Ecto neural progenitor cell (in vitro differentiated cells): ENCODE measurements around the gene B3GLCT.

ENCODE experiments used
- DNase-seq: peaks from one replicate; pipeline ENCODE4 v3.0.0-alpha.2; 2018; ENCODE audit warnings: low spot score

Gene B3GLCT

GRCh38 chr13:31350560-31350959 lies 150.8 kb downstream of the B3GLCT start:
- DNase-seq: no peak

GRCh38 chr13:31351376-31351775 lies 151.6 kb downstream of the B3GLCT start:
- DNase-seq: no peak

- no peak for DNase-seq
Observed at GRCh38 chr13:31352467-31352866, 152.7 kb downstream of the B3GLCT start.

- no peak for DNase-seq
Observed at GRCh38 chr13:31355001-31355400, 155.2 kb downstream of the B3GLCT start.

- no peak for DNase-seq
Observed at GRCh38 chr13:31356991-31357390, 157.2 kb downstream of the B3GLCT start.

- no peak for DNase-seq
Observed at GRCh38 chr13:31357581-31357980, 157.8 kb downstream of the B3GLCT start.

GRCh38 chr13:31361673-31362072 lies 161.9 kb downstream of the B3GLCT start:
- DNase-seq: no peak

GRCh38 chr13:31365630-31366029 lies 165.9 kb downstream of the B3GLCT start:
- DNase-seq: no peak

GRCh38 chr13:31367410-31367809 lies 167.6 kb downstream of the B3GLCT start:
- DNase-seq: no peak

GRCh38 chr13:31369213-31369612 lies 169.4 kb downstream of the B3GLCT start:
- DNase-seq: no peak

GRCh38 chr13:31372454-31372853 lies 172.7 kb downstream of the B3GLCT start:
- DNase-seq: no peak

- peak; percentile 56 for DNase-seq
Observed at GRCh38 chr13:31374682-31375081, 174.9 kb downstream of the B3GLCT start.

GRCh38 chr13:31377946-31378345 lies 178.2 kb downstream of the B3GLCT start:
- DNase-seq: no peak

GRCh38 chr13:31380715-31381114 lies 180.9 kb downstream of the B3GLCT start:
- no peak for DNase-seq
